Measurements from ENCODE around the gene SHOX. TPM values are rescaled to one million over a fixed set of nuclear protein-coding genes. Genes with fewer than 3 reads are reported as not detected.

Gene SHOX
- total RNA-seq, 1 experiment from 2014 or later = not detected

GRCh38 chrX:623599-624315, 6.8 kb upstream of the SHOX start:
- Histone ChIP-seq H3K4me2 (ENCODE audit: low read length) (no peak overlapping the region), H3K79me2 (ENCODE audit: insufficient read depth, low read length) (no peaks in the 10 kb centered on the region), H3K36me3 (ENCODE audit: control insufficient read depth in 1 of 2, insufficient read depth in 2 of 2, low read length in 2 of 2) (no peaks in the 10 kb centered on the region), H3K9me3 (ENCODE audit: control insufficient read depth in 1 of 2, insufficient read depth in 1 of 2, low read depth in 1 of 2, low read length in 2 of 2) (no peaks in the 10 kb centered on the region), H3K27ac (ENCODE audit: low read depth, low read length) (no peak overlapping the region), H3K9me2 (ENCODE audit: insufficient read depth) (no peaks in the 10 kb centered on the region), H3K4me3 (replicated peaks in 1 of 2; ENCODE audit: low read depth in 1 of 2, low read length in 2 of 2) (no peak overlapping the region), H3K27me3 (ENCODE audit: insufficient read depth, low read length) (no peaks in the 10 kb centered on the region), H4K20me1 (ENCODE audit: insufficient read depth) (no peaks in the 10 kb centered on the region), H2AFZ (ENCODE audit: low read depth, low read length, poor library complexity, severe bottlenecking) (no peak overlapping the region), H3K9ac (ENCODE audit: low read length) (no peak overlapping the region), H3K4me1 (ENCODE audit: control insufficient read depth in 1 of 2, insufficient read depth in 2 of 2, low read length in 2 of 2) (no peaks in the 10 kb centered on the region)
- RAD21 ChIA-PET (ENCODE audit: low non-redundant PET in 1 of 2, low total read pairs in 2 of 2, uncharacterized antibody in 2 of 2, unreplicated experiment in 2 of 2) = no interaction called here
- DNase-seq (ENCODE audit: low read depth, low spot score) = no peak
- CTCF ChIA-PET = no interaction called here
- ATAC-seq = no peak
- no TSS peak for BruUV-seq (replicated peaks)
- TF ChIP-seq CTCF (IDR thresholded peaks at IDR 0.05 in 2 of 3, conservative IDR thresholded peaks at IDR 0.05 in 1 of 3; ENCODE audit: borderline replicate concordance in 1 of 3, insufficient read depth in 1 of 3, low read depth in 2 of 3, low read length in 2 of 3) (no peak), RAD21 (IDR thresholded peaks at IDR 0.05; ENCODE audit: low read depth) (no peak), SRF (IDR thresholded peaks at IDR 0.05; ENCODE audit: low read depth) (no peak), MAX (IDR thresholded peaks at IDR 0.05) (no peak), ELF1 (IDR thresholded peaks at IDR 0.05; ENCODE audit: borderline replicate concordance, low read depth) (no peak), JUND (IDR thresholded peaks at IDR 0.05) (no peak), REST (IDR thresholded peaks at IDR 0.05; ENCODE audit: low read depth) (no peak), POLR2A (IDR thresholded peaks at IDR 0.05; ENCODE audit: borderline replicate concordance, extremely low read depth, insufficient read depth, insufficient read length) (no peak), POLR2AphosphoS5 (IDR thresholded peaks at IDR 0.05; ENCODE audit: low read depth, low read length) (no peak), CEBPB (IDR thresholded peaks at IDR 0.05; ENCODE audit: low read depth) (no peak), ATF3 (IDR thresholded peaks at IDR 0.05) (no peak), YY1 (IDR thresholded peaks at IDR 0.05; ENCODE audit: extremely low read depth, insufficient replicate concordance, low read depth, low read length) (no peak), EGR1 (IDR thresholded peaks at IDR 0.05; ENCODE audit: low read depth) (no peak), TCF7L2 (IDR thresholded peaks at IDR 0.05; ENCODE audit: borderline replicate concordance, extremely low read depth, insufficient read depth, insufficient read length) (no peak), EZH2phosphoT487 (IDR thresholded peaks at IDR 0.05; ENCODE audit: borderline replicate concordance) (no peak)
- intact Hi-C loops (cut with micrococcal nuclease) = no loop called here
- POLR2A ChIA-PET = no interaction called here
